AG09319 (cell line): Measurements from ENCODE around the gene ARMC12.
A peak's percentile ranks its signal among the peaks of the same experiment; 100 is the strongest.
"Not testable (repeated sequence)": the region's sequence is repeated elsewhere in the genome, so short reads cannot be mapped to it uniquely, and the experiment has no call there.

Experiments used
- DNase-seq: peaks from one replicate; pipeline ENCODE4 v3.0.0-alpha.2; 2010; ENCODE audit warnings: low read depth; ENCODE audit errors: extremely low read depth
- TF ChIP-seq, protein P1 (sequence below): IDR thresholded peaks from 2 replicates; pipeline ENCODE4 v1.5.1; 2011; ENCODE audit warnings: low read depth, mild to moderate bottlenecking, inconsistent platforms, low read length, moderate library complexity

Gene ARMC12

DNA sequence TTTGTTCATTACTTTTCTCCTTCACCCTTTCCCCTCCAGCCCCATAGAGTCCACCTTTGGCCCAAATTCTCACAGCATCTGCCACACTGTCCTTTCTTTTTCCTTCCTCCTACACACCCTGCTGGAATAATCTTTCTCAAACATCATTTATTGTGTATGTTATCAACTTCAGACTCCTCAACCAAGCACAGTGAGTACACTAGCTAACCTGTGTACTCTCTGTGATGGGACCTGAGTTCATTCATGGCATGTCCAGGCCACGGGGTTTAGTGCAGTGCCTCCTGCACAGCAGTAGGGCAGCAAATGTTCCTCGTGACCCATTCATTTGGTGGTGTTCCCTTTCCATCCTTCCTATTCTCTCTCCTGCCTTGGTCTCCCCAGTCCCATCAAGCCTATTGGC lies 7.1 kb upstream of the ARMC12 start:
- TF ChIP-seq, protein P1, sequence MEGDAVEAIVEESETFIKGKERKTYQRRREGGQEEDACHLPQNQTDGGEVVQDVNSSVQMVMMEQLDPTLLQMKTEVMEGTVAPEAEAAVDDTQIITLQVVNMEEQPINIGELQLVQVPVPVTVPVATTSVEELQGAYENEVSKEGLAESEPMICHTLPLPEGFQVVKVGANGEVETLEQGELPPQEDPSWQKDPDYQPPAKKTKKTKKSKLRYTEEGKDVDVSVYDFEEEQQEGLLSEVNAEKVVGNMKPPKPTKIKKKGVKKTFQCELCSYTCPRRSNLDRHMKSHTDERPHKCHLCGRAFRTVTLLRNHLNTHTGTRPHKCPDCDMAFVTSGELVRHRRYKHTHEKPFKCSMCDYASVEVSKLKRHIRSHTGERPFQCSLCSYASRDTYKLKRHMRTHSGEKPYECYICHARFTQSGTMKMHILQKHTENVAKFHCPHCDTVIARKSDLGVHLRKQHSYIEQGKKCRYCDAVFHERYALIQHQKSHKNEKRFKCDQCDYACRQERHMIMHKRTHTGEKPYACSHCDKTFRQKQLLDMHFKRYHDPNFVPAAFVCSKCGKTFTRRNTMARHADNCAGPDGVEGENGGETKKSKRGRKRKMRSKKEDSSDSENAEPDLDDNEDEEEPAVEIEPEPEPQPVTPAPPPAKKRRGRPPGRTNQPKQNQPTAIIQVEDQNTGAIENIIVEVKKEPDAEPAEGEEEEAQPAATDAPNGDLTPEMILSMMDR, result no peak
- DNase-seq, result no peak

DNA sequence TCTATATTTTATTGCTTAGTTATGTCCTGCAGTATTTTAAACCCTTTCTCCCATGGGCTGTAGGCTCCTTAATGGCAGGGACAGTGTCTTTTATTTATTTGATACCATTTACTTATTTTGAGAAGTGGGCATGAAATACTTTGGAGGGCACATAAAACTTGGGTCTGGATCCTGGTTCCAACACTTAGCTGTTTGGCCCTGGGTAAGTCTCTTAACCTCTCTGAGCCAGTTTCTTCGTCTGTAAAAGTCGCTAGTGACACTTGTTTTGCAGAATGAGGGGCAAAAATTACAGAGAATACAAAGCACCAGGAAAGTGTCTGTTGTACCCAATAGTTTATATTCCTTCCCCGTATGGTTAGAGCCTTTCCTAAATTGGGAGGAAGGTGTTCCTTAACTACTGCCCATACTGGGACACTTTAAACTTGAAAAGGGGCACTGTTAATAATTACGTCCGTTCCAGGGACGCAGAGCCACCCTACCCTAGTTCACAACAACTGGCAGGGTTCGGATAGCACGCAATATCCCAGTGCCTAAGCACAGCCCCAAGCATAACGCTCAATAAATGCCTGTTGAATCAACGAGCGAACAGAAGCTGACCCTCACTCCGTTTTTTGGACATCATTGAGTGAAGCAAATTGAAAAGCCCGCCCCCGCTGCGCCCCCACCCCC lies 6.0 kb upstream of the ARMC12 start:
- TF ChIP-seq, protein P1, result no peak
- no peak for DNase-seq

DNA sequence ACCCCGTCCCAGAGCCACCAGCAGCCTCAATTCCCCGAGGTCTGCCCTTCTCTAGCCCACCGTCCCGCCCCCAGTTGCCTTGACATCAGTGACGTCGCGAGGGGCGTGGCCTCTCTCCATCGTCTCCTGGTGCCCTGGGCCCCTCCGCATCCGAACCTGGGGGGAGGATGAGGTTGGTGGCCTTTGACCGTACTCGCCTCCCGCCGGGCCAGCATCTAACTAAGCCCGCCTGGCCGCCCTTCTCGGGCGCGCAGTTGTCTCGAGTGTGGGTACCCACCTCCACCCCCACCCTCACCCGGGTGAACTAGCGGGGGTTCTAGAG lies 5.5 kb upstream of the ARMC12 start:
- TF ChIP-seq, protein P1, result no peak
- no peak for DNase-seq

DNA sequence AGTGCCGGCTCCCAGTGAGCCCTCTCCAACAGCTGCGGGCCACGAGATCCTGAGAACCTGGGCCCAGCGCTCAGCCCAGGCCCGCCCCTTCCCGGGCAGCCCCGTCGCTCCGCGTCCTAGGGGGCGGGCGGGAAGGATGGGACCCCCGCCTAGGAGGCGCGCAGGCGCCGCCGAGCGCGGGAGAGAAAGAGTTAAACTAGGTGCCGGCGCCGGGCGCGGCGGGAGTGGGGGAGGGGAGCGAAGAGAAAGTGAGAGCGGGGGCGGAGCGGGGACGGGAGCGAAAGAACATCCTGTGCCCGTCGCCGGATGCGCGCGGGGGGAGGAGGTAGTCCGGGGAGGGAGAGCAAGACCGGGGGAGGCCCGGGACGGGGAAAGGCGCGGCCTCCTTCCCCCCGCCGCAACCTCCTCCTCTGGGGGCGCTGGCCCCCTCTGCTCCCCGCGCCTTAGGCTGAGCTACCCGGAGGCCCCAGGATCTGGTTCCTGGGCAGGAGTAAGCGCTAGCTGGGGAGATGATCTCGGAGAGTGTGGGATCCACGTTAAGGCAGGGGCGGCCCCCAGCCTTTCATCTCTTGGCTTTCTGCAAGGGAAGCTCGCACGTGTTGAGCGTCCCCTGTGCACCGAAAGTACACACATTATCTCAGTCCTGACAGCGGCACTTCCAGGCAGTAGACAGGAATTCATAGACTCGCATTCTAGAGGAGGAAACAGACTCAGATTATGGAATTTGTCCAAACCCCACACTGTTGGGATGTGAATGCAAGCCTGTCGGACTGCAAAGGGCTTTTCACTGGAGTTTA lies 4.9 kb upstream of the ARMC12 start:
- TF ChIP-seq, protein P1, result peak; percentile 5
- no peak for DNase-seq

DNA sequence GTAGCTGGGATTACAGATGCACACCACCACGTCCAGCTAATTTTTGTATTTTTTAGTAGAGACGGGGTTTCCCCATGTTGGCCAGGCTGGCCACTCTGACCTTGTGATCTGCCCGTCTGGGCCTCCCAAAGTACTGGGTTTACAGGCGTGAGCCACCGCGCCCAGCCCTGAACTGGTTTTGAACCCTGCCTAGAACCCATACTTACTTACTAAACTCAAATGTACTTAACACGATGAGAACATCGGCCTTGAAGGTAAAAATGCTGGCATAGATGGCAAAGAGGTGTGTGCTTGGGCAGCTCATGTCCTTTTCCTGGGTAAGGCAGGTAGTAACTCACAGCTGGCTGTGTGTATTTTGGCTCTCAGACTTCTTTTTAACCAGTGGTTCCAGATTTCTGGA lies 3.2 kb upstream of the ARMC12 start:
- TF ChIP-seq, protein P1, result no peak
- no peak for DNase-seq

DNA sequence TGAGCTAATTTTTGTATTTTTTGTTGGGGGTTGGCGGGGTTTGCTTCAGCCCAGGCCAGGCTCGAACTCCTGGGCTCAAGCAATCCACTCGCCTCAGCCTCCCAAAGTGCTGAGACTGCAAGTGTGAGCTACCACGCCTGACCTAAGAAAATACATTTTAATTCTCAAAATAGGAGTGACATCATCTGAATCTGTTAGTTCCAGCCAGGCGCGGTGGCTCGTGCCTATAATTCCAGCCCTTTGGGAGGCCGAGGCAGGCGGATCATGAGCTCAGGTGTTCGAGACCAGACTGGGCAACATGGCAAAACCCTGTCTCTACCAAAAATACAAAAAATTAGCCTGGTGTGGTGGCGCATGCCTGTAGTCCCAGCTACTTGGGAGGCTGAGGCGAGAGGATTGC lies 2.5 kb upstream of the ARMC12 start:
- DNase-seq, result not testable (repeated sequence)

DNA sequence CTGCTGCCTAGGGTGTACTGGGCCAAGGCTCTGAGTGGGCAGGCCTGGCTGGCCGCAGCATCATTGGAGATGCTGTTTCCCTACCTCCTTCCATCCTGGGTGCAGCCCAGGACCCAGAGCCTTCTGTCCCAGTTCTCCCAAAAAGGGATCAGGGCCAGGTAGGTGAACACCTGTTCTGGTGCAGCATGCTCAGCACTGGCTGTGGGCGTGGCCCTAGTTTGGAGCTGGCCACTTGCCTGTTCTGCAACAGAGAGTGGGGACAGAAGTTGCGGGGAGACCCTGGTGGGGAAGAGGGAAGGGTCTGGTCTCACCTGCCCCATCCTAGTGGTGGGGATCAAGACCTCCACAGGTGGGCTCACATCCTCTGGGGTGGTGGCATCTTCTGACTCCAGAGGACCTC lies 1.4 kb upstream of the ARMC12 start:
- DNase-seq, result no peak
- TF ChIP-seq, protein P1, result no peak
